K562 (cell line): ENCODE results near the gene ADCY9.

ENCODE experiments used
- BRCA1 ChIP-seq, 2 experiments: fragments of 450-650 bp in 1 of 2; sonication (generic) in 1 of 2; formaldehyde crosslinking in 1 of 2; IDR thresholded peaks; 2 replicates each; pipeline versions ENCODE4 v1.5.0 to v1.6.1; 2017 to 2020; ENCODE audit warnings: mild to moderate bottlenecking in 1 of 2, missing genetic modification reagents in 1 of 2
- CEBPB ChIP-seq: fragments of 450-650 bp; IDR thresholded peaks from 2 replicates; pipeline ENCODE4 v1.6.1; 2016; ENCODE audit warnings: missing genetic modification characterization, missing compliant biosample characterization
- CTCF ChIP-seq, 3 experiments: IDR thresholded peaks in 2 of 3; conservative IDR thresholded peaks in 1 of 3; 2 replicates each; pipeline ENCODE4 v1.5.1; 2011 to 2012; ENCODE audit warnings: low read length in 3 of 3, mild to moderate bottlenecking in 3 of 3, control low read depth in 2 of 3, improper control_type of control experiment in 1 of 3, inconsistent platforms in 1 of 3, low read depth in 1 of 3, mixed read lengths in 1 of 3, moderate library complexity in 1 of 3; ENCODE audit not compliant: insufficient read depth in 2 of 3
- EZH2 ChIP-seq: IDR thresholded peaks from 2 replicates; pipeline ENCODE4 v1.6.1; 2012; ENCODE audit warnings: low read depth, mild to moderate bottlenecking, inconsistent platforms, low read length, borderline replicate concordance
- SRSF1 ChIP-seq: fragments of 200-400 bp; formaldehyde crosslinking; IDR thresholded peaks from 2 replicates; pipeline ENCODE4 v1.6.1; 2017; ENCODE audit warnings: mild to moderate bottlenecking, low read depth, low read length, moderate library complexity
- TEAD4 ChIP-seq, 2 experiments: sonication (generic) in 1 of 2; formaldehyde crosslinking in 1 of 2; IDR thresholded peaks; 2 replicates each; pipeline versions ENCODE4 v1.6.1 to v1.8.0; 2012 to 2022; ENCODE audit warnings: borderline replicate concordance in 1 of 2, inconsistent platforms in 1 of 2, low read length in 1 of 2, mild to moderate bottlenecking in 1 of 2, missing genetic modification reagents in 1 of 2

GRCh38 chr16:3963886-3964685, 152.2 kb downstream of the ADCY9 start:
- TF ChIP-seq CTCF (IDR thresholded peaks at IDR 0.05 in 2 of 3, conservative IDR thresholded peaks at IDR 0.05 in 1 of 3; ENCODE audit: insufficient read depth in 2 of 3, low read depth in 1 of 3, low read length in 3 of 3), result no peak
- TF ChIP-seq EZH2, result no peak
- TF ChIP-seq CEBPB (tag), result no peak
- TF ChIP-seq SRSF1, result no peak
- TF ChIP-seq TEAD4 (IDR thresholded peaks at IDR 0.05; ENCODE audit: low read length), result no peak
- no peak for TF ChIP-seq TEAD4 (CRISPR knock-in tag; IDR thresholded peaks at IDR 0.05; ENCODE audit: borderline replicate concordance)
- no peak for TF ChIP-seq BRCA1 (IDR thresholded peaks at IDR 0.05)
- TF ChIP-seq BRCA1 (CRISPR knock-in tag; IDR thresholded peaks at IDR 0.05), result no peak
